K562 (cell line): Measurements from ENCODE around the gene MYADM. TPM values are rescaled to one million over a fixed set of nuclear protein-coding genes. Genes with fewer than 3 reads are reported as not detected.

Experiments
- GATAD2B ChIP-seq: fragments of 450-650 bp; IDR thresholded peaks from 2 replicates; pipeline ENCODE4 v1.6.1; 2017; ENCODE audit warnings: mild to moderate bottlenecking, borderline replicate concordance
- PCBP2 ChIP-seq: fragments of 200-400 bp; formaldehyde crosslinking; IDR thresholded peaks from 2 replicates; pipeline ENCODE4 v1.6.1; 2018; ENCODE audit warnings: low read length, low read depth, mild to moderate bottlenecking, moderate library complexity; ENCODE audit not compliant: poor library complexity, severe bottlenecking
- POLR2G ChIP-seq: fragments of 200-400 bp; formaldehyde crosslinking; IDR thresholded peaks from 2 replicates; pipeline ENCODE4 v1.6.1; 2017; ENCODE audit warnings: low read depth, mild to moderate bottlenecking, antibody characterized with exemption, low read length, moderate library complexity
- SIN3B ChIP-seq: fragments of 450-650 bp; IDR thresholded peaks from 2 replicates; pipeline ENCODE4 v1.6.1; 2017; ENCODE audit warnings: low read depth, mild to moderate bottlenecking, moderate library complexity
- ZNF830 ChIP-seq: fragments of 250-450 bp; sonication (Bioruptor Pico); IDR thresholded peaks from 2 replicates; pipeline ENCODE4 v1.5.0; 2021; ENCODE audit warnings: mild to moderate bottlenecking
- polyA plus RNA-seq, 8 experiments: library from polyadenylated mRNA; depleted of rRNA in 4 of 8; stranded (reverse) in 5 of 8; unstranded in 3 of 8; fragments of >200 nt; fragmentation: Nextera tagmentation in 2 of 8; fragmentation: Illumina TruSeq in 1 of 8; extraction: Ambion mirVana in 2 of 8; extraction: Trizol in 1 of 8; gene quantifications; 2 replicates each; pipeline versions ENCODE4 v1.2.1 to v1.2.3, GENCODE V29; 2011 to 2014; ENCODE audit warnings: inconsistent platforms in 1 of 8, missing spikeins in 1 of 8
- total RNA-seq, 7 experiments: library from RNA; depleted of rRNA in 6 of 7; stranded (reverse); fragments of >200 nt in 6 of 7; fragmentation: Illumina TruSeq in 2 of 7; extraction: Trizol in 2 of 7; gene quantifications; 2 replicates each; pipeline versions ENCODE4 v1.2.1 to v1.2.3, GENCODE V29; 2011 to 2021; ENCODE audit warnings: low replicate concordance in 1 of 7
- TF ChIP-seq, protein P1 (sequence below): fragments of 450-650 bp; conservative IDR thresholded peaks from 2 replicates; pipeline ENCODE4 v1.6.1; 2016; ENCODE audit warnings: missing genetic modification characterization, low read depth, mild to moderate bottlenecking, missing compliant biosample characterization, moderate library complexity
- TF ChIP-seq, protein P2 (sequence below): IDR thresholded peaks from 2 replicates; pipeline ENCODE4 v1.6.1; 2014; ENCODE audit warnings: antibody characterized with exemption
- TF ChIP-seq, protein P3 (sequence below): conservative IDR thresholded peaks from 2 replicates; pipeline ENCODE4 v1.6.1; 2011; ENCODE audit warnings: low read depth, mild to moderate bottlenecking, low read length; ENCODE audit not compliant: control insufficient read depth
- TF ChIP-seq, protein P4 (sequence below): fragments of 450-650 bp; formaldehyde crosslinking; IDR thresholded peaks from 2 replicates; pipeline ENCODE4 v1.4.0; 2020; ENCODE audit warnings: mild to moderate bottlenecking
- TF ChIP-seq, protein P5 (sequence below), 2 experiments: fragments of 450-650 bp; formaldehyde crosslinking in 1 of 2; IDR thresholded peaks; 2 replicates each; pipeline versions ENCODE4 v1.4.0 to v1.6.1; 2014 to 2020; ENCODE audit warnings: mild to moderate bottlenecking in 2 of 2, borderline replicate concordance in 1 of 2, low read depth in 1 of 2
- TF ChIP-seq, protein P6 (sequence below): sonication (generic); formaldehyde crosslinking; IDR thresholded peaks from 2 replicates; pipeline ENCODE4 v1.8.0; 2022; ENCODE audit warnings: mild to moderate bottlenecking, missing genetic modification reagents

The MYADM gene
- total and polyA plus RNA-seq, 9 of the 15 experiments (the other 6 are each of a cell fraction or from before 2014, with no cell fraction given): 4.5 to 70.3 (median 14.4) TPM

DNA sequence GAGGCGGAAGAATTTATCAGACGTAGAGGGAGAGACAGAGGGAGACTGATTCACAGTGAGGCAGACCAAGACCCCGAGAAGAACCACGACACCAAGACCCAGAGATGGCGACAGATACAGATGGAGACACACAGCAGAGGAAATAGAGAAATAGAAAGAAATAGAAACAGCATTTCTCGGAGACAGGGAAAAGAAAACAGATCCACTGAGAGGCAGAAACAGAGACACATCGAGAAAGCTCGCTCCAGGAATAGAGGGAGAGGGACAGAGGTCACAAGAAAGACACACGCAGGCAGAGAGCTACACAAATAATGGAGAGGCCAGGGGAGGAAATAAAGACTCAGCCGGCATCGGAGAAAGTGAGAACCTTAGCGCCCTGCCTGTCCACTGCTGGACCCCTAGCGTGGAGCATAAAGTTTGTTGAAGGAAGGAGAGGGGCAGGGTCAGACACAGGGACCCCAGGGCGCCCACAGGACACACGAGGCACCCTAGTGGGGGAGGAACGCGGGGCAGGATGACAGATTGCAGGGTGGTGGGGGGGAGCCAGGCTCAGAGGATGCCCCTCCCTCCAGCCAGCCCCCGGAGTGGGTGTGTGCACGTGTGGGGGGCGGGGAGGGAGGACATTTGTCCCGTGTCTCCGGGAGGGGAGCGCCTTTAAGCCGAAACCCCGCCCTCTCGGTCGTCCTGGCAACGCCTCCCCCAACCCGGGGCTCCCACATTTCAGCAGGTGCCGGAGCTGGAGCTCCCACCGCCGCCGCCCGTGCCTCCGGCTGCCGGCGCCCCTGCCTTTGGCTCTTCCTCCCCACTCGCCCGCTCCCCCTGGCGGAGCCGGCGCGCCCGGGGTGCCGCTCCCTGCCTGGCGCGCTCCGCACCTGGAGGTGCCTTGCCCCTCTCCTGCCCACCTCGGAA, 14.1 kb downstream of the MYADM start, which contains the start of gene PRKCG (continued):
- TF ChIP-seq, protein P1, sequence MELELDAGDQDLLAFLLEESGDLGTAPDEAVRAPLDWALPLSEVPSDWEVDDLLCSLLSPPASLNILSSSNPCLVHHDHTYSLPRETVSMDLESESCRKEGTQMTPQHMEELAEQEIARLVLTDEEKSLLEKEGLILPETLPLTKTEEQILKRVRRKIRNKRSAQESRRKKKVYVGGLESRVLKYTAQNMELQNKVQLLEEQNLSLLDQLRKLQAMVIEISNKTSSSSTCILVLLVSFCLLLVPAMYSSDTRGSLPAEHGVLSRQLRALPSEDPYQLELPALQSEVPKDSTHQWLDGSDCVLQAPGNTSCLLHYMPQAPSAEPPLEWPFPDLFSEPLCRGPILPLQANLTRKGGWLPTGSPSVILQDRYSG (tag): no peak
- TF ChIP-seq, protein P2, sequence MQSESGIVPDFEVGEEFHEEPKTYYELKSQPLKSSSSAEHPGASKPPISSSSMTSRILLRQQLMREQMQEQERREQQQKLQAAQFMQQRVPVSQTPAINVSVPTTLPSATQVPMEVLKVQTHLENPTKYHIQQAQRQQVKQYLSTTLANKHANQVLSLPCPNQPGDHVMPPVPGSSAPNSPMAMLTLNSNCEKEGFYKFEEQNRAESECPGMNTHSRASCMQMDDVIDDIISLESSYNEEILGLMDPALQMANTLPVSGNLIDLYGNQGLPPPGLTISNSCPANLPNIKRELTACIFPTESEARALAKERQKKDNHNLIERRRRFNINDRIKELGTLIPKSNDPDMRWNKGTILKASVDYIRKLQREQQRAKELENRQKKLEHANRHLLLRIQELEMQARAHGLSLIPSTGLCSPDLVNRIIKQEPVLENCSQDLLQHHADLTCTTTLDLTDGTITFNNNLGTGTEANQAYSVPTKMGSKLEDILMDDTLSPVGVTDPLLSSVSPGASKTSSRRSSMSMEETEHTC: no peak
- TF ChIP-seq, protein P3, sequence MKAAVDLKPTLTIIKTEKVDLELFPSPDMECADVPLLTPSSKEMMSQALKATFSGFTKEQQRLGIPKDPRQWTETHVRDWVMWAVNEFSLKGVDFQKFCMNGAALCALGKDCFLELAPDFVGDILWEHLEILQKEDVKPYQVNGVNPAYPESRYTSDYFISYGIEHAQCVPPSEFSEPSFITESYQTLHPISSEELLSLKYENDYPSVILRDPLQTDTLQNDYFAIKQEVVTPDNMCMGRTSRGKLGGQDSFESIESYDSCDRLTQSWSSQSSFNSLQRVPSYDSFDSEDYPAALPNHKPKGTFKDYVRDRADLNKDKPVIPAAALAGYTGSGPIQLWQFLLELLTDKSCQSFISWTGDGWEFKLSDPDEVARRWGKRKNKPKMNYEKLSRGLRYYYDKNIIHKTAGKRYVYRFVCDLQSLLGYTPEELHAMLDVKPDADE: no peak
- TF ChIP-seq ZNF830 (CRISPR knock-in tag): no peak
- TF ChIP-seq, protein P4, sequence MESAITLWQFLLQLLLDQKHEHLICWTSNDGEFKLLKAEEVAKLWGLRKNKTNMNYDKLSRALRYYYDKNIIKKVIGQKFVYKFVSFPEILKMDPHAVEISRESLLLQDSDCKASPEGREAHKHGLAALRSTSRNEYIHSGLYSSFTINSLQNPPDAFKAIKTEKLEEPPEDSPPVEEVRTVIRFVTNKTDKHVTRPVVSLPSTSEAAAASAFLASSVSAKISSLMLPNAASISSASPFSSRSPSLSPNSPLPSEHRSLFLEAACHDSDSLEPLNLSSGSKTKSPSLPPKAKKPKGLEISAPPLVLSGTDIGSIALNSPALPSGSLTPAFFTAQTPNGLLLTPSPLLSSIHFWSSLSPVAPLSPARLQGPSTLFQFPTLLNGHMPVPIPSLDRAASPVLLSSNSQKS (CRISPR knock-in tag): no peak
- TF ChIP-seq SIN3B: no peak
- TF ChIP-seq POLR2G: no peak
- TF ChIP-seq, protein P5, sequence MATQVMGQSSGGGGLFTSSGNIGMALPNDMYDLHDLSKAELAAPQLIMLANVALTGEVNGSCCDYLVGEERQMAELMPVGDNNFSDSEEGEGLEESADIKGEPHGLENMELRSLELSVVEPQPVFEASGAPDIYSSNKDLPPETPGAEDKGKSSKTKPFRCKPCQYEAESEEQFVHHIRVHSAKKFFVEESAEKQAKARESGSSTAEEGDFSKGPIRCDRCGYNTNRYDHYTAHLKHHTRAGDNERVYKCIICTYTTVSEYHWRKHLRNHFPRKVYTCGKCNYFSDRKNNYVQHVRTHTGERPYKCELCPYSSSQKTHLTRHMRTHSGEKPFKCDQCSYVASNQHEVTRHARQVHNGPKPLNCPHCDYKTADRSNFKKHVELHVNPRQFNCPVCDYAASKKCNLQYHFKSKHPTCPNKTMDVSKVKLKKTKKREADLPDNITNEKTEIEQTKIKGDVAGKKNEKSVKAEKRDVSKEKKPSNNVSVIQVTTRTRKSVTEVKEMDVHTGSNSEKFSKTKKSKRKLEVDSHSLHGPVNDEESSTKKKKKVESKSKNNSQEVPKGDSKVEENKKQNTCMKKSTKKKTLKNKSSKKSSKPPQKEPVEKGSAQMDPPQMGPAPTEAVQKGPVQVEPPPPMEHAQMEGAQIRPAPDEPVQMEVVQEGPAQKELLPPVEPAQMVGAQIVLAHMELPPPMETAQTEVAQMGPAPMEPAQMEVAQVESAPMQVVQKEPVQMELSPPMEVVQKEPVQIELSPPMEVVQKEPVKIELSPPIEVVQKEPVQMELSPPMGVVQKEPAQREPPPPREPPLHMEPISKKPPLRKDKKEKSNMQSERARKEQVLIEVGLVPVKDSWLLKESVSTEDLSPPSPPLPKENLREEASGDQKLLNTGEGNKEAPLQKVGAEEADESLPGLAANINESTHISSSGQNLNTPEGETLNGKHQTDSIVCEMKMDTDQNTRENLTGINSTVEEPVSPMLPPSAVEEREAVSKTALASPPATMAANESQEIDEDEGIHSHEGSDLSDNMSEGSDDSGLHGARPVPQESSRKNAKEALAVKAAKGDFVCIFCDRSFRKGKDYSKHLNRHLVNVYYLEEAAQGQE (IDR thresholded peaks at IDR 0.05; ENCODE audit: borderline replicate concordance): peak; percentile 43; the same call in 1 of the 2 replicates
- TF ChIP-seq, protein P5 (CRISPR knock-in tag; IDR thresholded peaks at IDR 0.05; ENCODE audit: low read depth): no peak
- TF ChIP-seq, protein P6, sequence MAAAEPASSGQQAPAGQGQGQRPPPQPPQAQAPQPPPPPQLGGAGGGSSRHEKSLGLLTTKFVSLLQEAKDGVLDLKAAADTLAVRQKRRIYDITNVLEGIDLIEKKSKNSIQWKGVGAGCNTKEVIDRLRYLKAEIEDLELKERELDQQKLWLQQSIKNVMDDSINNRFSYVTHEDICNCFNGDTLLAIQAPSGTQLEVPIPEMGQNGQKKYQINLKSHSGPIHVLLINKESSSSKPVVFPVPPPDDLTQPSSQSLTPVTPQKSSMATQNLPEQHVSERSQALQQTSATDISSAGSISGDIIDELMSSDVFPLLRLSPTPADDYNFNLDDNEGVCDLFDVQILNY (CRISPR knock-in tag): no peak
- no peak for TF ChIP-seq PCBP2
- no peak for TF ChIP-seq GATAD2B
